OCI-LY7 (cell line): ENCODE data around the gene CA10. TPM values are rescaled to one million over a fixed set of nuclear protein-coding genes. Genes with fewer than 3 reads are reported as not detected.

Experiments used
- BruUV-seq: library from RNA; stranded (reverse); fragments of 400-500 nt; replicated peaks from 2 replicates; lab custom pipeline; 2021; lab: Mats Ljungman, UMichigan
- CTCF ChIA-PET: fragments of 300-600 bp; sonication (Branson Sonifier 250); formaldehyde crosslinking; loops from one replicate; lab custom pipeline; 2022; ENCODE audit warnings: antibody characterized with exemption; ENCODE audit not compliant: unreplicated experiment; lab: Charles Lee
- POLR2A ChIA-PET: fragments of 300-600 bp; sonication (Branson Sonifier 250); formaldehyde crosslinking; loops from one replicate; lab custom pipeline; 2022; ENCODE audit warnings: antibody characterized with exemption; lab: Charles Lee
- DNase-seq: peaks from one replicate; pipeline ENCODE4 v3.0.0-alpha.2; 2015; ENCODE audit warnings: low spot score
- H2AFZ ChIP-seq: fragments of 200-600 bp; sonication (generic), shearing (Covaris generic); 2 replicates; pipeline ENCODE4 v1.6.1; 2014; ENCODE audit warnings: mild to moderate bottlenecking, antibody characterized with exemption, low read length, moderate library complexity
- H3K27ac ChIP-seq: fragments of 200-600 bp; sonication (generic); 2 replicates; pipeline ENCODE4 v1.5.1; 2014; ENCODE audit warnings: mixed run types, low read depth, mild to moderate bottlenecking, moderate library complexity, low read length, inconsistent platforms; ENCODE audit not compliant: poor library complexity, severe bottlenecking
- H3K36me3 ChIP-seq: fragments of 200-600 bp; sonication (generic); 2 replicates; pipeline ENCODE4 v1.6.1; 2014; ENCODE audit warnings: mild to moderate bottlenecking, antibody characterized with exemption, low read length, moderate library complexity, mixed read lengths; ENCODE audit not compliant: insufficient read depth
- H3K4me1 ChIP-seq: fragments of 200-600 bp; sonication (generic); 2 replicates; pipeline ENCODE4 v1.5.1; 2014; ENCODE audit warnings: mild to moderate bottlenecking, low read length; ENCODE audit not compliant: insufficient read depth, poor library complexity, severe bottlenecking
- H3K4me2 ChIP-seq: fragments of 200-600 bp; sonication (generic); 2 replicates; pipeline ENCODE4 v1.6.1; 2014; ENCODE audit warnings: mild to moderate bottlenecking, low read length
- H3K4me3 ChIP-seq: fragments of 200-600 bp; sonication (generic); 2 replicates; pipeline ENCODE4 v1.5.1; 2014; ENCODE audit warnings: mild to moderate bottlenecking, low read depth, low read length; ENCODE audit not compliant: poor library complexity, severe bottlenecking
- H3K79me2 ChIP-seq: fragments of 200-600 bp; sonication (generic); 2 replicates; pipeline ENCODE4 v1.6.1; 2016; ENCODE audit warnings: low read depth, mild to moderate bottlenecking, low read length, moderate library complexity, mixed read lengths; ENCODE audit not compliant: insufficient read depth
- H3K9me2 ChIP-seq: fragments of 200-600 bp; sonication (generic); 2 replicates; pipeline ENCODE4 v1.6.1; 2016; ENCODE audit warnings: mild to moderate bottlenecking, low read length, mixed read lengths; ENCODE audit not compliant: insufficient read depth
- H3K9me3 ChIP-seq: fragments of 200-600 bp; sonication (generic); 2 replicates; pipeline ENCODE4 v1.6.1; 2014; ENCODE audit warnings: mild to moderate bottlenecking, mixed run types, low read length, mixed read lengths
- H4K20me1 ChIP-seq: fragments of 200-600 bp; sonication (generic); 2 replicates; pipeline ENCODE4 v1.6.1; 2014; ENCODE audit warnings: mild to moderate bottlenecking, antibody characterized with exemption, low read length, moderate library complexity, mixed read lengths; ENCODE audit not compliant: insufficient read depth
- EZH2phosphoT487 ChIP-seq: fragments of 200-600 bp; sonication (generic); IDR thresholded peaks from 2 replicates; pipeline ENCODE4 v1.6.1; 2018; ENCODE audit warnings: low read depth, borderline replicate concordance, mild to moderate bottlenecking, mixed run types, antibody characterized with exemption, low read length, moderate library complexity, mixed read lengths
- intact Hi-C: fragments of 100-400 bp; cut with micrococcal nuclease; formaldehyde crosslinking; loops from one replicate; pipeline ENCODE4 v1.10.0; 2022; ENCODE audit not compliant: unreplicated experiment
- total RNA-seq, 2 experiments: library from RNA; depleted of rRNA in 1 of 2; stranded (reverse); fragments of >200 nt in 1 of 2; shearing (Covaris generic) in 1 of 2; gene quantifications; 2 replicates each; pipeline ENCODE4 v1.2.3, GENCODE V29; 2014 to 2022
- TF ChIP-seq, protein P1 (sequence below): fragments of 200-600 bp; sonication (generic); conservative IDR thresholded peaks from 2 replicates; pipeline ENCODE4 v1.5.1; 2014; ENCODE audit warnings: mild to moderate bottlenecking, antibody characterized with exemption, low read length, moderate library complexity, mixed read lengths

CA10 gene
- total RNA-seq, 2 experiments from 2014 or later, result not detected

DNA sequence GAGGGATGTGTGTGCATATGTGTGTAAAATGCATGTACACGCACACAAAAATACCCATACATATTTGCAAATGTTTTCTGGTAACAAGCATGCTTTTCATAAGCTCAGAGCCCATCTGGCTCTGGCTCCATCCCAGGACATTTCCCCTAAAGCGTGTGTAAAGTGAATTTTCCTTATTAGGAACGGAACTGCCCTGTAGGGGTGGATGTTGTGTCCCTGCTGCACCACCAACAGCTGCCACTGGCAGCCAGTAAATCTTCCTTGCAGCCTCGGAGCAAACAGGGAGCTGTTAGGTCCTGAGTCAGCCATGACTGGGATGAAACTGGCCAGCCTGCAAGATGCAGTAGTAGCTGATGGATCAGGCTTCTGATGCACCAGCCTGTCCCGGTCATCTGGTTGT, 504.6 kb downstream of the CA10 start:
- BruUV-seq, result no TSS peak
- ChIA-PET POLR2A (interaction anchor here (0.7 kb wide), 1 partner anchor 457 kb away, joined by 4 read pairs; no protein-coding TSS in a partner anchor), CTCF (interaction anchor here (0.6 kb wide), 1 partner anchor 386 kb away, joined by 3 read pairs; no protein-coding TSS in a partner anchor)
- intact Hi-C loops, result no loop called here
- no peaks in the 10 kb centered on the region for H3K9me3 ChIP-seq
- H2AFZ ChIP-seq, result no peak overlapping the region
- TF ChIP-seq, protein P1, sequence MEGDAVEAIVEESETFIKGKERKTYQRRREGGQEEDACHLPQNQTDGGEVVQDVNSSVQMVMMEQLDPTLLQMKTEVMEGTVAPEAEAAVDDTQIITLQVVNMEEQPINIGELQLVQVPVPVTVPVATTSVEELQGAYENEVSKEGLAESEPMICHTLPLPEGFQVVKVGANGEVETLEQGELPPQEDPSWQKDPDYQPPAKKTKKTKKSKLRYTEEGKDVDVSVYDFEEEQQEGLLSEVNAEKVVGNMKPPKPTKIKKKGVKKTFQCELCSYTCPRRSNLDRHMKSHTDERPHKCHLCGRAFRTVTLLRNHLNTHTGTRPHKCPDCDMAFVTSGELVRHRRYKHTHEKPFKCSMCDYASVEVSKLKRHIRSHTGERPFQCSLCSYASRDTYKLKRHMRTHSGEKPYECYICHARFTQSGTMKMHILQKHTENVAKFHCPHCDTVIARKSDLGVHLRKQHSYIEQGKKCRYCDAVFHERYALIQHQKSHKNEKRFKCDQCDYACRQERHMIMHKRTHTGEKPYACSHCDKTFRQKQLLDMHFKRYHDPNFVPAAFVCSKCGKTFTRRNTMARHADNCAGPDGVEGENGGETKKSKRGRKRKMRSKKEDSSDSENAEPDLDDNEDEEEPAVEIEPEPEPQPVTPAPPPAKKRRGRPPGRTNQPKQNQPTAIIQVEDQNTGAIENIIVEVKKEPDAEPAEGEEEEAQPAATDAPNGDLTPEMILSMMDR, result no peak
- no peak for TF ChIP-seq EZH2phosphoT487
- no peaks in the 10 kb centered on the region for H3K4me1 ChIP-seq
- H3K4me3 ChIP-seq, result no peak overlapping the region
- DNase-seq, result no peak
- no peak overlapping the region for H3K27ac ChIP-seq
- no peaks in the 10 kb centered on the region for H3K79me2 ChIP-seq
- no peak overlapping the region for H3K4me2 ChIP-seq
- H3K36me3 ChIP-seq, result no peaks in the 10 kb centered on the region
- no peaks in the 10 kb centered on the region for H3K9me2 ChIP-seq
- no peaks in the 10 kb centered on the region for H4K20me1 ChIP-seq

DNA sequence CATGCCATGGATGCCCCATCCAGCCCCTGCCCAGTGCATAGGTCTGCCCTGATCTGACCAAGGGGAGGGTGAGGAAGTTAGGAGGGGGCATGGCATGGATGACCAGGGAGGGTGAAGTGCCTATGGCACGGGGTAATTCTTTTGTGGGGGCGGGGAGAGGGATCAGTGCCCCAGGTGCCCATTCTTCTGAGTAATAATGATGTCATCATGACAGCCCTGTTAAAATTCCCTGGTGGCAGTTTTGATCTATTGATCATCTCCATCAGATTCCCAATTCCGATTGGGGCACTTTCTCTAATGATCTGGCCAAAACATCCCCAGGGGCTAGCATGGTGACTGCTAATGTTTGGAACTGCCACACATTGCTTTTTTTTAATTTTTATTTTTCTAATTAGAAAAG, 506.0 kb downstream of the CA10 start:
- POLR2A ChIA-PET, result no interaction called here
- TF ChIP-seq, protein P1, result no peak
- TF ChIP-seq EZH2phosphoT487, result no peak

DNA sequence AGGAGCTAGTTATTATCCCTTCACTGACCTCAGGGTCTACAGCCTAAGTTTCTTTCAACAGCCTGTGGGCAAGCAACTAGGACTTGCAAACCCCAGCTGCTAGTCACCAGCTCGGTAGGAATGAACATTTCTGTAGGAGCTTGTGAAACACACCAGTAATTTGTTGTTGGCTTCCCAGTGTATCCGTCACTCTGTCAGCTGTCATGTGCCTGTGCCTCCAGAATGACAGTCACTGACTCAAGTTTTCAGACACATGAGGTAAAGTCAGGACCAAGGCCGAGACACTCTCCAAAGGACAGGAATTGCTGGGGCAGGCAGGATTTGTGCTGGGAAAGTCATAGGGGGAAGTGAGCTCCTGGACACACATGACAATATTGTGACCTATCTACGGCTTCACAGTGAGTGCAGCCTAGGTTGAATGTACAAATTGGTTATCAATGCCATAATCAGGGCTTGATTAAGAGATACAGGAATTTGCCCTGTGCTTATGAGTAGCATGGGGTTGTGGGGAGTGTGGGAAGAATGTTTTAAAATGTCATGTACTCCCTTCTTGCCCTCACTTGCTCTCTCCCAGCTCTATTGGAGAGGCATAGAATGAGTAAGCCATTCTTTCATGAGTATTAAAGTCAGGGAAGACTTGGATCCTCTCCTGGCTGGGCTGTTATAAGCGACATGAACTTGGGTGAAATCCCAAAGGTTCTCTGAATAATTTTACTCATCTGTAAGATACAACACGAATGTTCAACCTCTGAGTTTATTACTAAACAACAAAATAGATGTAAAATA, 506.8 kb downstream of the CA10 start:
- BruUV-seq, result no TSS peak
- H3K27ac ChIP-seq, result no peak overlapping the region
- DNase-seq, result no peak
- ChIA-PET POLR2A (interaction anchor here (1.4 kb wide), 1 partner anchor 11 kb away, joined by 3 read pairs; no protein-coding TSS in a partner anchor), CTCF (no interaction called here)
- H4K20me1 ChIP-seq, result no peaks in the 10 kb centered on the region
- intact Hi-C loops, result no loop called here
- no peak for TF ChIP-seq EZH2phosphoT487
- TF ChIP-seq, protein P1, result no peak
- no peaks in the 10 kb centered on the region for H3K36me3 ChIP-seq
- no peak overlapping the region for H3K4me3 ChIP-seq
- H3K9me2 ChIP-seq, result no peaks in the 10 kb centered on the region
- H3K9me3 ChIP-seq, result no peaks in the 10 kb centered on the region
- no peak overlapping the region for H3K4me2 ChIP-seq
- no peak overlapping the region for H2AFZ ChIP-seq
- H3K79me2 ChIP-seq, result no peaks in the 10 kb centered on the region
- no peaks in the 10 kb centered on the region for H3K4me1 ChIP-seq

More for the DNA sequence above, 506.0 kb downstream of the CA10 start:
- Histone ChIP-seq H3K4me2 (no peak overlapping the region), H3K79me2 (no peaks in the 10 kb centered on the region), H3K4me3 (no peak overlapping the region), H3K9me3 (no peaks in the 10 kb centered on the region), H3K9me2 (no peaks in the 10 kb centered on the region), H3K36me3 (no peaks in the 10 kb centered on the region), H4K20me1 (no peaks in the 10 kb centered on the region), H2AFZ (no peak overlapping the region), H3K4me1 (no peaks in the 10 kb centered on the region), H3K27ac (no peak overlapping the region)
- no TSS peak for BruUV-seq
- intact Hi-C loops, result no loop called here
- CTCF ChIA-PET, result no interaction called here
- DNase-seq, result no peak
